GM04503 (cell line): ENCODE results near the gene NPEPPS.
"Not testable (repeated sequence)": the region's sequence is repeated elsewhere in the genome, so short reads cannot be mapped to it uniquely, and the experiment has no call there.

Source experiments
- DNase-seq: peaks from one replicate; pipeline ENCODE4 v3.0.0-alpha.2; 2012; ENCODE audit warnings: low read depth

The NPEPPS gene

GRCh38 chr17:47530557-47531232 lies at the start of gene NPEPPS:
Gene NPEPPS (plus strand): TSS chr17:47531108. CDS start chr17:47531301, 193 bp downstream.
- not testable (repeated sequence) for DNase-seq

GRCh38 chr17:47491841-47492212 lies 39.1 kb upstream of the NPEPPS start:
- not testable (repeated sequence) for DNase-seq

- DNase-seq: not testable (repeated sequence)
Measured at GRCh38 chr17:47499074-47499473, 31.8 kb upstream of the NPEPPS start.

GRCh38 chr17:47499494-47499893 lies 31.4 kb upstream of the NPEPPS start:
- DNase-seq: not testable (repeated sequence)

GRCh38 chr17:47500620-47501019 lies 30.3 kb upstream of the NPEPPS start:
- DNase-seq: not testable (repeated sequence)

- not testable (repeated sequence) for DNase-seq
Measured at GRCh38 chr17:47502122-47502731, 28.7 kb upstream of the NPEPPS start.

- peak; percentile 40 for DNase-seq
Measured at GRCh38 chr17:47502776-47503455, 28.0 kb upstream of the NPEPPS start.

GRCh38 chr17:47511701-47512146 lies 19.2 kb upstream of the NPEPPS start:
- not testable (repeated sequence) for DNase-seq

GRCh38 chr17:47513301-47513700 lies 17.6 kb upstream of the NPEPPS start:
- not testable (repeated sequence) for DNase-seq

- DNase-seq: not testable (repeated sequence)
Measured at GRCh38 chr17:47518880-47519279, 12.0 kb upstream of the NPEPPS start.

GRCh38 chr17:47519365-47519764 lies 11.5 kb upstream of the NPEPPS start:
- not testable (repeated sequence) for DNase-seq

GRCh38 chr17:47520279-47520678 lies 10.6 kb upstream of the NPEPPS start:
- not testable (repeated sequence) for DNase-seq

GRCh38 chr17:47521434-47521833 lies 9.5 kb upstream of the NPEPPS start:
- DNase-seq: not testable (repeated sequence)

- DNase-seq: not testable (repeated sequence)
Measured at GRCh38 chr17:47522341-47522740, 8.6 kb upstream of the NPEPPS start.

GRCh38 chr17:47531233-47531820 lies 419 bp downstream of the NPEPPS start:
- DNase-seq: not testable (repeated sequence)

- not testable (repeated sequence) for DNase-seq
Measured at GRCh38 chr17:47539085-47539484, 8.2 kb downstream of the NPEPPS start.

GRCh38 chr17:47541676-47542075 lies 10.8 kb downstream of the NPEPPS start:
- DNase-seq: not testable (repeated sequence)

GRCh38 chr17:47544327-47544726 lies 13.4 kb downstream of the NPEPPS start:
- not testable (repeated sequence) for DNase-seq

GRCh38 chr17:47554733-47555132 lies 23.8 kb downstream of the NPEPPS start:
- DNase-seq: not testable (repeated sequence)

- DNase-seq: not testable (repeated sequence)
Measured at GRCh38 chr17:47556108-47556507, 25.2 kb downstream of the NPEPPS start.

- not testable (repeated sequence) for DNase-seq
Measured at GRCh38 chr17:47560517-47561043, 29.7 kb downstream of the NPEPPS start.
